H9 (cell line): ENCODE data around the gene ANKRD30A. TPM values are rescaled to one million over a fixed set of nuclear protein-coding genes. Genes with fewer than 3 reads are reported as not detected.

ENCODE experiments used
- DNase-seq: peaks from one replicate; pipeline ENCODE4 v3.0.0-alpha.2; 2017
- H2AFZ ChIP-seq: one replicate; pipeline ENCODE4 v1.6.1; 2013; ENCODE audit warnings: mild to moderate bottlenecking, low read length, control low read depth, moderate library complexity
- H2AK5ac ChIP-seq: 2 replicates; pipeline ENCODE4 v1.6.1; 2013; ENCODE audit warnings: low read length, control low read depth, mixed read lengths; ENCODE audit not compliant: insufficient read length
- H2BK120ac ChIP-seq: one replicate; pipeline ENCODE4 v1.6.1; 2013; ENCODE audit warnings: low read depth, mild to moderate bottlenecking, low read length, control low read depth, inconsistent platforms; ENCODE audit not compliant: poor library complexity, severe bottlenecking
- H2BK12ac ChIP-seq: 2 replicates; pipeline ENCODE4 v1.6.1; 2013; ENCODE audit warnings: low read length, control low read depth, mixed read lengths, low read depth; ENCODE audit not compliant: insufficient read length
- H2BK15ac ChIP-seq: 2 replicates; pipeline ENCODE4 v1.6.1; 2013; ENCODE audit warnings: low read depth, low read length, control low read depth
- H2BK20ac ChIP-seq: one replicate; pipeline ENCODE4 v1.6.1; 2013; ENCODE audit warnings: low read depth, mild to moderate bottlenecking, low read length, control low read depth, inconsistent platforms; ENCODE audit not compliant: poor library complexity, severe bottlenecking
- H2BK5ac ChIP-seq: 2 replicates; pipeline ENCODE4 v1.6.1; 2013; ENCODE audit warnings: low read length, control low read depth, mixed read lengths; ENCODE audit not compliant: insufficient read length
- H3K14ac ChIP-seq: 2 replicates; pipeline ENCODE4 v1.6.1; 2013; ENCODE audit warnings: low read length, control low read depth; ENCODE audit not compliant: insufficient read depth
- H3K18ac ChIP-seq: 2 replicates; pipeline ENCODE4 v1.6.1; 2013; ENCODE audit warnings: low read depth, mild to moderate bottlenecking, mixed read lengths, low read length, control low read depth; ENCODE audit not compliant: insufficient read length
- H3K23ac ChIP-seq: 2 replicates; pipeline ENCODE4 v1.6.1; 2013; ENCODE audit warnings: low read length, control low read depth, mixed read lengths, low read depth; ENCODE audit not compliant: insufficient read length
- H3K23me2 ChIP-seq: 2 replicates; pipeline ENCODE4 v1.6.1; 2013; ENCODE audit warnings: low read depth, mild to moderate bottlenecking, mixed read lengths, low read length, control low read depth; ENCODE audit not compliant: insufficient read length, poor library complexity, severe bottlenecking
- H3K27ac ChIP-seq: 2 replicates; pipeline ENCODE4 v1.5.1; 2013; ENCODE audit warnings: low read length, control low read depth, mixed read lengths, low read depth; ENCODE audit not compliant: insufficient read length
- H3K27me3 ChIP-seq: 2 replicates; pipeline ENCODE4 v1.6.1; 2013; ENCODE audit warnings: low read length, control low read depth, inconsistent platforms; ENCODE audit not compliant: insufficient read depth
- H3K4ac ChIP-seq: 2 replicates; pipeline ENCODE4 v1.6.1; 2013; ENCODE audit warnings: low read depth, mild to moderate bottlenecking, control low read depth, inconsistent platforms, low read length, moderate library complexity
- H3K4me1 ChIP-seq: 2 replicates; pipeline ENCODE4 v1.6.1; 2013; ENCODE audit warnings: low read length, control low read depth, inconsistent platforms; ENCODE audit not compliant: insufficient read depth
- H3K4me2 ChIP-seq: 2 replicates; pipeline ENCODE4 v1.6.1; 2013; ENCODE audit warnings: low read length, control low read depth, mixed read lengths; ENCODE audit not compliant: insufficient read length, insufficient read depth
- H3K56ac ChIP-seq: 2 replicates; pipeline ENCODE4 v1.6.1; 2013; ENCODE audit warnings: low read depth, mild to moderate bottlenecking, mixed read lengths, low read length, control low read depth; ENCODE audit not compliant: insufficient read length
- H3K79me1 ChIP-seq: 2 replicates; pipeline ENCODE4 v1.6.1; 2013; ENCODE audit warnings: low read depth, mild to moderate bottlenecking, moderate library complexity, low read length, control low read depth, inconsistent platforms; ENCODE audit not compliant: insufficient read depth, poor library complexity, severe bottlenecking
- H3K79me2 ChIP-seq: 2 replicates; pipeline ENCODE4 v1.6.1; 2013; ENCODE audit warnings: low read length, control low read depth, inconsistent platforms; ENCODE audit not compliant: insufficient read depth
- H3K9ac ChIP-seq: 2 replicates; pipeline ENCODE4 v1.6.1; 2013; ENCODE audit warnings: low read length, control low read depth, mixed read lengths; ENCODE audit not compliant: insufficient read length; ENCODE audit errors: extremely low read depth
- H3K9me3 ChIP-seq: one replicate; pipeline ENCODE4 v1.6.1; 2013; ENCODE audit warnings: low read depth, low read length, inconsistent platforms; ENCODE audit not compliant: control insufficient read depth
- H3T11ph ChIP-seq: one replicate; pipeline ENCODE4 v1.6.1; 2013; ENCODE audit warnings: mild to moderate bottlenecking, low read length, control low read depth, inconsistent platforms
- H4K20me1 ChIP-seq: one replicate; pipeline ENCODE4 v1.6.1; 2013; ENCODE audit not compliant: control insufficient read depth, insufficient read length, insufficient read depth
- H4K5ac ChIP-seq: 2 replicates; pipeline ENCODE4 v1.6.1; 2013; ENCODE audit warnings: low read depth, mild to moderate bottlenecking, mixed read lengths, low read length, control low read depth; ENCODE audit not compliant: insufficient read length
- H4K8ac ChIP-seq: replicated peaks from 2 replicates; pipeline ENCODE4 v1.6.1; 2013; ENCODE audit warnings: low read length, control low read depth, mixed read lengths, low read depth; ENCODE audit not compliant: insufficient read length
- H4K91ac ChIP-seq: 2 replicates; pipeline ENCODE4 v1.6.1; 2013; ENCODE audit warnings: low read depth, mild to moderate bottlenecking, moderate library complexity, mixed read lengths, low read length, control low read depth; ENCODE audit not compliant: insufficient read length
- H3K27ac Mint-ChIP-seq, 3 experiments: 2 replicates in 2 of 3; 3 replicates in 1 of 3; pipeline ENCODE4 v1.8.0; 2020 to 2021; ENCODE audit warnings: mixed read lengths in 3 of 3, mild to moderate bottlenecking in 1 of 3, moderate library complexity in 1 of 3
- H3K27me3 Mint-ChIP-seq: 2 replicates; pipeline ENCODE4 v1.8.0; 2021; ENCODE audit warnings: low read depth, mild to moderate bottlenecking, moderate library complexity, mixed read lengths
- H3K36me3 Mint-ChIP-seq, 3 experiments: 2 replicates in 2 of 3; 3 replicates in 1 of 3; pipeline ENCODE4 v1.8.0; 2020 to 2021; ENCODE audit warnings: low read depth in 3 of 3, mixed read lengths in 3 of 3; ENCODE audit not compliant: insufficient read depth in 1 of 3
- H3K4me1 Mint-ChIP-seq, 2 experiments: 2 replicates each; pipeline ENCODE4 v1.8.0; 2020; ENCODE audit warnings: mixed read lengths in 2 of 2
- H3K4me3 Mint-ChIP-seq, 2 experiments: 2 replicates in 1 of 2; 3 replicates in 1 of 2; pipeline ENCODE4 v1.8.0; 2020 to 2021; ENCODE audit warnings: mild to moderate bottlenecking in 2 of 2, mixed read lengths in 2 of 2, moderate library complexity in 1 of 2
- H3K9me3 Mint-ChIP-seq, 2 experiments: 2 replicates in 1 of 2; 3 replicates in 1 of 2; pipeline ENCODE4 v1.8.0; 2020; ENCODE audit warnings: mild to moderate bottlenecking in 2 of 2, mixed read lengths in 2 of 2, moderate library complexity in 1 of 2
- WGBS: extraction: QIAGEN DNeasy Blood & Tissue Kit; methylation state at CpG from one replicate; pipeline ENCODE4 v1.1.7; 2013; ENCODE audit warnings: missing lambda C conversion rate, low lambda C conversion rate, mixed read lengths; ENCODE audit not compliant: insufficient read length; ENCODE audit errors: extremely low coverage; 5-methylcytosine and 5-hydroxymethylcytosine counted together
- total RNA-seq: library from RNA; stranded (reverse); gene quantifications from 2 replicates; pipeline ENCODE4 v1.2.1, GENCODE V29; 2021
- TF ChIP-seq, protein P1 (sequence below): fragments of 200-600 bp; sonication (generic); conservative IDR thresholded peaks from 3 replicates; pipeline ENCODE4 v1.8.0; 2021; ENCODE audit warnings: antibody characterized with exemption, mild to moderate bottlenecking

The ANKRD30A gene
- total RNA-seq, 1 experiment from 2014 or later: not detected

DNA sequence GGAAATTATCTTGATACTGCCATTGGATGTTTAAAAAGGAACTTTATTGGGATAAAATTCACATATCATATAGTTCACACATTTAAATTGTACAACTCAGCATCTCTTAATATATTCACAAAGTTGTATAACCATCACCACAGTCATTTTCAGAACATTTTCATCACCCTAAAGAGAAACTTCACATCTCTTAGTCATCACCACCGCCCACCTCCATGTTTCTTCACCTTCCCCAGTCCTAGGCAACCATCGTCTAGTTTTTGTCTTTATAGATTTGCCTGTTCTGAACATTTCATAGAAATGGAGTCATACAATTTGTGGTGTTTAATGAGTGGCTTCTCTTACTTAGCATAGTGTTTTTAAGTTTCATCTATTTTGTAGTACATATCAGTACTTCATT lies 96.6 kb downstream of the ANKRD30A start:
- no peak overlapping the region for H4K8ac ChIP-seq
- no peaks in the 10 kb centered on the region for H4K20me1 ChIP-seq
- H3K4me1 ChIP-seq: no peaks in the 10 kb centered on the region
- H3K27ac Mint-ChIP-seq: no peak overlapping the region
- WGBS: no CpG with 5 or more reads among the region's 2 CpGs
- H3K79me2 ChIP-seq: no peaks in the 10 kb centered on the region
- no peak for DNase-seq
- no peaks in the 10 kb centered on the region for H3K79me1 ChIP-seq
- H3K27me3 Mint-ChIP-seq: no peaks in the 10 kb centered on the region; the same call in none of the 2 replicates
- no peak overlapping the region for H2BK15ac ChIP-seq
- no peak overlapping the region for H2BK5ac ChIP-seq
- H3K4me1 Mint-ChIP-seq: no peaks in the 10 kb centered on the region
- no peak overlapping the region for H3K18ac ChIP-seq
- no peak overlapping the region for H2BK20ac ChIP-seq
- H3K14ac ChIP-seq: no peak overlapping the region
- H3K9me3 Mint-ChIP-seq: peaks cover 51 to 61% of the 10 kb centered on the region in 2 experiments
- H3K4ac ChIP-seq: no peak overlapping the region
- H2BK12ac ChIP-seq: no peak overlapping the region
- TF ChIP-seq, protein P1, sequence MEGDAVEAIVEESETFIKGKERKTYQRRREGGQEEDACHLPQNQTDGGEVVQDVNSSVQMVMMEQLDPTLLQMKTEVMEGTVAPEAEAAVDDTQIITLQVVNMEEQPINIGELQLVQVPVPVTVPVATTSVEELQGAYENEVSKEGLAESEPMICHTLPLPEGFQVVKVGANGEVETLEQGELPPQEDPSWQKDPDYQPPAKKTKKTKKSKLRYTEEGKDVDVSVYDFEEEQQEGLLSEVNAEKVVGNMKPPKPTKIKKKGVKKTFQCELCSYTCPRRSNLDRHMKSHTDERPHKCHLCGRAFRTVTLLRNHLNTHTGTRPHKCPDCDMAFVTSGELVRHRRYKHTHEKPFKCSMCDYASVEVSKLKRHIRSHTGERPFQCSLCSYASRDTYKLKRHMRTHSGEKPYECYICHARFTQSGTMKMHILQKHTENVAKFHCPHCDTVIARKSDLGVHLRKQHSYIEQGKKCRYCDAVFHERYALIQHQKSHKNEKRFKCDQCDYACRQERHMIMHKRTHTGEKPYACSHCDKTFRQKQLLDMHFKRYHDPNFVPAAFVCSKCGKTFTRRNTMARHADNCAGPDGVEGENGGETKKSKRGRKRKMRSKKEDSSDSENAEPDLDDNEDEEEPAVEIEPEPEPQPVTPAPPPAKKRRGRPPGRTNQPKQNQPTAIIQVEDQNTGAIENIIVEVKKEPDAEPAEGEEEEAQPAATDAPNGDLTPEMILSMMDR: no peak
- H2AK5ac ChIP-seq: no peak overlapping the region
- H4K5ac ChIP-seq: no peak overlapping the region
- H3K9me3 ChIP-seq: peaks cover 14% of the 10 kb centered on the region
- H3T11ph ChIP-seq: no peak overlapping the region
- no peak overlapping the region for H3K23ac ChIP-seq
- no peak overlapping the region for H3K27ac ChIP-seq
- H3K36me3 Mint-ChIP-seq: peaks cover 0 to 13% (median 0%) of the 10 kb centered on the region in 3 experiments; a peak in 3 of 7 replicates
- H3K4me3 Mint-ChIP-seq: no peak overlapping the region
- H3K56ac ChIP-seq: no peak overlapping the region
- H4K91ac ChIP-seq: no peak overlapping the region
- H2AFZ ChIP-seq: no peak overlapping the region
- no peak overlapping the region for H2BK120ac ChIP-seq
- H3K9ac ChIP-seq: no peak overlapping the region
- no peak overlapping the region for H3K4me2 ChIP-seq
- no peaks in the 10 kb centered on the region for H3K27me3 ChIP-seq
- no peaks in the 10 kb centered on the region for H3K23me2 ChIP-seq
